ENCODE data around the gene OR52L1.
"Not testable (repeated sequence)": the region's sequence is repeated elsewhere in the genome, so short reads cannot be mapped to it uniquely, and the experiment has no call there.

Gene OR52L1

DNA sequence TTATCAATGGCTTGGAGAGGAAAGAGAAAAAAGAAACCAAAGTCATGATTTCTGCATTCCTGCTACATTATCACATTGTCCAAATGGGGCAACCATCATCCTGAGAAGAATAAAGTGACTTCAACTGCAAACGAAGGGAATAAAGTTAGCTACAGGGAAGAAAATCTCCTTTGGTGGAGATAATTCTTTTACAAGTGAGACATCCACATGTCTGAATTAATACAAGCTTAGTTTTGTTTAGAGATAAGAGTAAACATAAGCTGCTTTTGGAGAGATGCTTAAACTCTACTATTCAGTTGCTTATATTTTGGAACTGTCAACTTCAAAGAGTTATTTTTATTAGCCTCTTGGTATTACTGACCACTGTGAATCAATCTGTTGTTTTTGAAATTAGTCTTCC lies at the start of gene OR52L1:
TSS of gene OR52L1 (minus strand) at position 101 of the 400 bp plus-strand sequence. CDS start at position 46, 55 bp downstream.
- DNase-seq = no peak

- no peak for DNase-seq
These were observed 44.1 kb upstream of the OR52L1 start, which contains the start of gene OR56A1 for GRCh38 chr11:6030708-6031405. TSS of gene OR56A1 (minus strand) at chr11:6030758. CDS start at chr11:6027692, 3,066 bp downstream.

GRCh38 chr11:6027501-6027900 lies 40.7 kb upstream of the OR52L1 start:
- DNase-seq = no peak

- no peak for DNase-seq
These were observed 38.3 kb upstream of the OR52L1 start for GRCh38 chr11:6025056-6025455.

DNA sequence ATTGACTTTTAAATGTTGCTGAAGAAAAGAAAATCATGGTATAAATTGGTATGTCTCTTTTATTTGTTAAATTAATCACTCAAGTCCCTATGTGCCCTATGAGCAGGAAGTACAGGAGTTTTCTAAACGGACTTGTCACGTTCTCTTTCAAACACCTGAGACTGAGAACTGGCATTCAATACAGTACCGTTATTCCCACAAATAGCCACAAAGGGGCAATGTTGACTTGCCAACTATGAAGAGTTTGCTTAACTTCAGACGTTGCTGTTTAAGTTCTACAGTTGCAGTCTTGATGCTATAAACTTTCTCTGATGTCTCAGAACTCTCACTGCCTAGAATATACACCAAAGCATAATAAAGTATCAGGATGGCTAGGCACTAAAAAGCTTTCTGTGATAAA lies 36.2 kb upstream of the OR52L1 start:
- DNase-seq = no peak

- DNase-seq = no peak
These were observed 26.3 kb upstream of the OR52L1 start for GRCh38 chr11:6013042-6013441.

DNA sequence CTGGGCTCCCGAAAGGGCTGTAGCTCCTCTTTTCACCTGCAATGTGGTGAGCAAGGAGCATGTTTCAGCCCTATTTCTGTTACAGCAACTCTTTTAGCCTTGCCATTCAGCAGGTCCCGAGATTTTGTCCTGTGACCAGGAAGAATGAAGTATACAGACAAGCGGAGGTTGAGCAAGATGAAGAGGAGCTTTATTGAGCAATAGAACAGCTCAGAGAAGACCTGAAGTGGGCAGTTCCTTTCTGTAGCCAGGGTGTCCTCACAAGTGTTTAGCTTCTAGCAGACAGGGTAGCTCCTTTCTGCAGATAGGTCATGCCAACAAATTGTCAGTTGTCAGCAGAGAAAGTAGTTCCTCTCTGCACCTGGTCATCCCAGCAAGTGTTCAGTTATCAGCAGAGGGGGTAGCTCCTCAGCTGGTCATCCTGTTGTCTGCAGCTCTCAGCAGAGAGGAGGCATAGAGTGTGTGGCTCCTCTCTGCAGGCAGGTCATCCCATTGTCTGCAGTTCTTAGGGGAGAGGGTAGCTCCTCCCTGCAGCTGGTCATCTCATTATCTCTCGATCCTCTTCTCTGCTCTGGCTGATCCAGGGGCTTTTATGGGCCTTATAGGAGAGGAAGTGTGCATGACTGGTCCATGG lies 25.4 kb upstream of the OR52L1 start:
- DNase-seq = no peak

GRCh38 chr11:6006846-6007245 lies 20.1 kb upstream of the OR52L1 start, which contains the start of gene OR56A4:
TSS of gene OR56A4 (minus strand) at chr11:6006946. CDS start at chr11:6002992, 3,954 bp downstream.
- DNase-seq = no peak

DNA sequence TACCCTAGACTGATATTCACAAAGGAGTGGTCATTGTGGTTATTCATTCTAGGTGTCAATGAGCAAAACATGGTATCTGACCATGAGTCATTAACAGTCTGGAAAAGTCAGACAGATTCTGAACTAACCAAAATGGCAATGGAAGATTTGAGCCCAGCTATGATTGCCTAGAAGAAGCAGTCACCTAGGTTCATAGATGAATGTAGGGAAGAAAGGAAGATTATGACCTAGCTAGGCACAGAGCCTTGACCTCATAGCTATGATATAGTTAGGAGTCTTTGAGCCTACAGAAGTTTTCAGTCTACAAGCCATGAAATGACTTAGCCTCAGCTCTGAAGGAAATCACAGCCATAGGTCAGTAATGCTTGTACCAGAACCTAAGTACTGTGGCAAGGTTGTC lies 19.6 kb upstream of the OR52L1 start:
- DNase-seq = no peak

GRCh38 chr11:6002202-6002699 lies 15.5 kb upstream of the OR52L1 start:
- DNase-seq = no peak

GRCh38 chr11:5994791-5995190 lies 8.0 kb upstream of the OR52L1 start:
- no peak for DNase-seq

- no peak for DNase-seq
These were observed 5.9 kb upstream of the OR52L1 start for GRCh38 chr11:5992604-5993251.

- DNase-seq = no peak
These were observed 5.4 kb upstream of the OR52L1 start for GRCh38 chr11:5992150-5992549.

DNA sequence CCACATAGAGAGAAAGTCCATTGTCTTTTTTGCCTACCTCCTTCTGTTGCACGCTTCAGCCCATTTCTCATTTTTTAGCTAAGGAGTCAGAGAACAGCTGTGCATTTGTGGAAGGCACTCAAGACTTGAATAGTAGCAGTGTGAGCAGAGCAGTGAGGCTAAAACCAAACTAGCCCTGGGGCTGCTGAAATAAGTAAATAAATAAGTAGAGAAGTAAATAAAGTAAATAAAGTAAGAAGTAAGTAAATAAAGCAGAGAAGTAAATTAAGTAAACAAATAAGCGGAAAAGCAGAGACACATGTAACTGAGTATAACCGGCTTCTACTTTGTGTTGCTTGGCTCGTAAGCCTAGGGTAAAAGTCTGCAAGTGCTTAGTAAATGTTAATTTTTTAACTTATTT lies 2.4 kb upstream of the OR52L1 start:
- no peak for DNase-seq

DNA sequence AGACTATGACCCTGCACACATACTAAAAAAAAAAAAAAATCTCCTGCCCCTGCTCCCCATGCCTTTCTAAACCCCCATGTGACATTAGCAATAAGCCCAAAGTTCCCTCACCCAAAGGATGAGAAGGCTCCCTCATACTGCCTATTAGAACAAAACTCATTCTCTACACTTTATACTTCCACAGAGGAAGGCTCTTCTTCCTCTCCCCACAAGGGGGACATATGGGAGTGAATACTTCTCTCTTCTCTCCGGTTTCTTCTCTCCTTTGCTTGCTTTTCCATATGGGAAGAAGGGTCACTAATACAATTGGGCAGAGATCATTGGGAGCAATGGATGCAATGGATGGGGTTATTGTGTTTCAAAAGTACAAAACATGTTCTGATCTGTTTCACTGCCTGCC lies 3.3 kb downstream of the OR52L1 start:
- no peak for DNase-seq

- DNase-seq = no peak
These were observed 13.3 kb downstream of the OR52L1 start for GRCh38 chr11:5973530-5973929.

DNA sequence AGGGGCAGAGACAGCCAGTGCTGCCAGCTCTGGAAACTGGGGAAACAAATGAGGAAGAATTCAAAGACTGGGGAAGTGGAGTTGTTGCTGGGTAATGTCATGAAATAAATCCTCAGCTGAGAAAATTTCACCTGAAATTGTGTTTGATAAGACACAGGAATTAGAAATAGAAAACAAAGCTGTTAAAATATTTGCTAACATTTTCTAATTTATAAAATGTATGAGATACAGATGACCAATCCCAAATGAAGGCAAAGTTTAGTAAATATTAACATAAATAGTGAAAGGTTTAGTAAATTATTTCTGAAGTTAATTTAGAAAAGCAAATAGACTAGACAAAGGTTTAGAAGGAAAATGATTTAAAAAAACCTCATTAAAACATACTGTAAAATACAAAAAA lies 18.4 kb downstream of the OR52L1 start, which contains the start of gene OR56A5:
TSS of gene OR56A5 (minus strand) at position 101 of the 400 bp plus-strand sequence. CDS start at position 101, 0 bp downstream.
- DNase-seq = no peak

DNA sequence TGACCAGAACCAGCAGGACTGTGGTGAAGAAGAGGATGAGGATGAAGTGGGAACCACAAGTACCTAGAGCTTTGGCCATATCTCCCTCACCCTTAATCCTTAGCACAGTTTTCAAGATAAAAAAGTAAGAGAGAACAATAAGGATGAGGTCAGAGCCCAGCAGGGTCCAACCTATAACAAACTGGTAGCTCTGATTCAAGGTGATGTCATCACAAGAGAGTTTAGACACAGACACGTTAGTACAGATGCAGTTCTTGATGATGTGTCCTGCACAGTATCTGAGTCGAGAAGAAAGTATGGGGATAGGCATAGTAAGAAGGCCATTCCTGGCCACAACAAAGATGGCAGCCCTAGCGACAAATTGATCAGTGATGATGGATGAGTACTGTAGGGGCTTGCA lies 19.1 kb downstream of the OR52L1 start:
- DNase-seq = no peak

DNA sequence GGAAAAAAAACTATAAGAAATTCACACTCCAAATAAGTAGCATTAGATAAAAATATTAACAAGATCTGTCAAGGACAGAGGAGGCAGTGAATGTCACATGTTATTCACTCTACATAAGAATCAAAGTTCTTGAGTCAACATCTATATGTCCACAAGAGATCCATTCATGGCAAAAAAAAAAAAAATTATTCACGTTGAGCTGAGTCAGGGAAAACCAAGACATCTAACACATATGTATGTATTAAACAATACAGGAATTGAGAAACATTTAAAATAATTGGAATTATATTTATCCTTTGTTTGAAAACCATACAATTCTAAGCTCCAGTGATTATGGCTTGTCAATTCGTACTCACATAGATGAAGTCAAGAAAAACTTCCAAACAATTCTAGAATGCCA lies 19.8 kb downstream of the OR52L1 start:
- no peak for DNase-seq

DNA sequence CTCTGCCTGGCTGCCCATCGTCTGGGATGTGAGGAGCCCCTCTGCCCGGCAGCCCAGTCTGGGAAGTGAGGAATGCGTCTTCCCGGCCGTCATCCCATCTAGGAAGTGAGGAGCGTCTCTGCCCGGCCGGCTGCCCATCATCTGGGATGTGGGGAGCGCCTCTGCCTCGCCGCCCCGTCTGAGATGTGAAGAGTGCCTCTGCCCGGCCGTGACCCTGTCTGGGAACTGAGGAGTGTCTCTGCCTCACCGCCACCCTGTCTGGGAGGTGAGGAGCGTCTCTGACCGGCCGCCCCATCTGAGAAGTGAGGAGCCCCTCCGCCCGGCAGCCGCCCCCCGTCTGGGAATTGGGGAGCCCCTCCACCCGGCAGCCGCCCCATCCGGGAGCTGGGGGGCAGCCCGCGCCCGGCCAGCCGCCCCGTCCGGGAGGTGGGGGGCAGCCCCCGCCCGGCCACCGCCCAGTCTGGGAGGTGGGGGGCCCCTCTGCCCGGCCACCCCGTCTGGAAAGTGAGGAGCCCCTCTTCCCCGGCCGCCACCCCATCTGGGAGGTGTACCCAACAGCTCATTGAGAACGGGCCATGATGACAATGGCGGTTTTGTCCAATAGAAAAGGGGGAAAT lies 26.0 kb downstream of the OR52L1 start:
- not testable (repeated sequence) for DNase-seq

GRCh38 chr11:5955586-5955985 lies 31.2 kb downstream of the OR52L1 start:
- DNase-seq = no peak

- DNase-seq = no peak
These were observed 44.8 kb downstream of the OR52L1 start, which contains the start of gene OR56A3 for GRCh38 chr11:5941951-5942350. TSS of gene OR56A3 (plus strand) at chr11:5942251. CDS start at chr11:5947347, 5,096 bp downstream.

GRCh38 chr11:5940748-5941147 lies 46.0 kb downstream of the OR52L1 start:
- DNase-seq = no peak
